Stimulated activated CD8-positive, alpha-beta memory T cell treated with anti-CD3 and anti-CD28 coated beads, Interleukin-12 subunit alpha, Interleukin-12 subunit beta, amount 100 ng/mL, for 1 hour (primary cell): ENCODE measurements around the gene RFX3.

ENCODE experiments used
- DNase-seq: peaks from one replicate; pipeline ENCODE4 v3.0.0-alpha.2; 2020; ENCODE audit warnings: low read depth

RFX3 gene

DNA sequence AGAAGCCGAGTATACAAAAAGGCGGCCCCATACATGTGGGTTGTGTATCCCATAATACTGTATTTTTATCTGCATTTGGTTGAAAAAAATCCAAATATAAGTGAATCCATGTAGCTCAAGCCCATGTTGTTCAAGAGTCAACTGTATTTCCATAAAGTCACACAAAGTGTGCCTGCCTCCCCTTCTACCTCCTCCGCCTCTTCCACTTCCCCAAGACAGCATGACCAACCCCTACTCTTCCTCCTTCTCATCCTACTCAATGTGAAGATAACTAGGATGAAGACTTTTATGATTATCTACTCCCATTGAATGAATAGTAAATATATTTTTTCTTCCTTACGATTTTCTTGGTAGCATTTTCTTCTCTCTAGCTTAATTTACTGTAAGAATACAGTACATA is 92.7 kb downstream of the RFX3 start:
- DNase-seq = no peak

DNA sequence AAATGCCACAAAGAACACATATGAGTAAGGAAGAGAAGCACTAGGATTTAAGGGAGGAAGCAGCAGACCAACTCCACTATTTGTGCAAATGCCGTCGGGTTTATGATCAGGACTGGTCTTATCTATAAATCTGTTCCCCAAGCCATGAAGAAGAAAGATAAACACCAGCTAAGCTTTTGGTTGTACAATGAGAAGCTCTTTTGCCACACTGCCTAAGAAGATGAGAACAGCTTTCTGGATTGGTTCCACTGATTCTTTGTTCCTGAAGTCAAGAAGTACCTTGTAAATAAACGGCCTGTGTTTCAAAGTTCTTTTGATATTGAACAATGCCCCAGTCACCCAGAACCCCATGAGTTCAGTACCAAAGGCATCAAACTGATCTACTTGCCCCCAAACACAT is 93.9 kb downstream of the RFX3 start:
- no peak for DNase-seq

- DNase-seq = no peak
These were observed 105.9 kb downstream of the RFX3 start for GRCh38 chr9:3419893-3420292.

GRCh38 chr9:3415906-3416305 is 109.9 kb downstream of the RFX3 start:
- DNase-seq = no peak

GRCh38 chr9:3413984-3414383 is 111.8 kb downstream of the RFX3 start:
- DNase-seq = no peak

GRCh38 chr9:3410461-3410860 is 115.3 kb downstream of the RFX3 start:
- DNase-seq = no peak

GRCh38 chr9:3409453-3409852 is 116.3 kb downstream of the RFX3 start:
- DNase-seq = no peak

DNA sequence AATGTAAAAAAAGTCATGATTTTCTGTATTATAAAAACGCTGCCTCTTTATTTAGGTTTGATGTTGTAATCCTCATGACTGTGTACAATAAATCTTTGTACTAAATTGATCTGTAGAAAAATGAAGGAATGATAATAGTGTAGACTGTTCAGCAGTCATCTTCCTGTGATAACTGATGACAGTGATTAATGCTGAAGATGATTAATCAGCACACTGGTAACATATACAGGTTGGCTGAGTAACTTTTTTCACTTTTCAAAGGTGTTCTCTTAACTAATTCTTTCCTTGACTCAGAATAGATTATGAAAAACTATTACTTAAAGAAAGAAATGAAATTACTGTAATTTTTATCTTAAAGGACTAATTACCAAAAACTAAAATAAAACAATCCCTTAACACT is 122.5 kb downstream of the RFX3 start:
- DNase-seq = no peak

- DNase-seq = no peak
These were observed 124.4 kb downstream of the RFX3 start for GRCh38 chr9:3401221-3401954.

- no peak for DNase-seq
These were observed 127.6 kb downstream of the RFX3 start for GRCh38 chr9:3398232-3398648.

DNA sequence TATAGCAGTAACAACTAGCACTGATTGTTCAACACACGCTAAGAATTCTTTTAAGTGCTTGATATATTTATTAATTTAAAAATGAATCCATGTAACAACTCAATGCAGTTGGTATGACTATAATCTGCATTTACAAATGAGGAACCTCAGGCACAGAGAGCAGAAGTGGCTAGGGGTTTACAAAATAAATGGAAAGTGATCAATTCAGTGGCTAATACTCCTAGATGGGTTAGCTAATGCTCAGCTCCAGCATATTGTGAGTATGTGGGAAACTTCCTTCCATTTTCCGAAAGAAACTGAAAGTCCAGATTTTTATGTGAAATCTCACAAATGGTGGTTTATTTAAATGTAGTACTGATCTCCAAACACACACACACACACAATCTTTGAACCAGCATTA is 128.0 kb downstream of the RFX3 start:
- DNase-seq = no peak

DNA sequence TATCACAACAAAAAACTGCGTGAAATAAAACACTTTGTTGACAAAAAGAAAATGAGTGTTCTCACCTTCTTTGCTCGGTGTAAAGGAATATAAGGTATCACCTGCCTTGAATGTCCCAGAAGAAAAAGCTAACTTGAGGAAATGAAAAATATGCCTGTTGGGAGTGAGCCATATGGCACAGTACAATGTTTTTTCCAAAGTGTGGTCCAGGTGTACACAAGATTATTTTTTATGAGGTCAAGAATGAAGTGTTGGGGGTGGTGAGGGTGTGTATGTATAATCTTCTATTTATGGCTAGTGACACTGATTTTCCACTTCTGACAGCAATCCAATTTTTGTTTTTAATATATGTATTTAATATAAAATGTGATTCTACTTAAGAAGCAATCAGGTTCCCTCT is 134.4 kb downstream of the RFX3 start:
- DNase-seq = no peak

DNA sequence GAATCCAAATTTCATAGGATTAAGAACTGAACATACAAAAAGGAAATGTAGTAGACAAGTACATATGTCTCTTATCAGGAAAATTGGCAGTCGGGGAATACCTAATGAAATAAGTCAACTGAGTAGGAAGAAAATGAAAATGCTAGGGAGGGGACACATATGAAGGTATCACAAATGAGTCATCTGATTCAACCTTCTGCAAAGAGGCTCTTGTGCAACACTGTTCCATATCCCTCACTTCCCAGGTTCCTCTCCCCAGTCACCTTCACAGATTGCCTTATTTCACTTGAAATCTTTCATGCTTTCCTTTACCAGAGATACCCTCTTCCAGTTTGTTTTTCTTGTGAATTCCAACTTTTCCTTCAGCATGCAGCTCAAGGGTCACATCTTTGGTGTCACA is 139.0 kb downstream of the RFX3 start:
- DNase-seq = no peak

GRCh38 chr9:3385871-3386270 is 139.9 kb downstream of the RFX3 start:
- DNase-seq = no peak

DNA sequence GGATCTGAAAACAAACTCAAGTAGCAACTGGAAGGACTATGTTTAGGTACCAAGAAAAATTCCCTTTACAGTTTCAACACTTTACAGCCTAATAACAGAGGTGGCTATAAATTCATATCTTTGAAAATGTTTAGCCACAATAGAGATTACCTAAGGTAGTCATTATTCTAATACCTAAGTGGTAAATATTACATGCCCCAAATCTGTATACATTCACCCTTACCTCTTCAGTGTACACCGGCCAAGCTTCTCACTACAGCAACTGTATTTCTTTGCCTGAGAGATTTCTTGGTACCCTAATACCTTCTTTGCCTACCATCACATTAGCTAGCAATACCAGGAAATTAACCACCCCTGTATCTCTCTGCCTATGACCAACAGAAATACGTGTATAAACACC is 154.0 kb downstream of the RFX3 start:
- DNase-seq = no peak

- DNase-seq = no peak
These were observed 155.1 kb downstream of the RFX3 start for GRCh38 chr9:3370715-3371114.

GRCh38 chr9:3367185-3367584 is 158.6 kb downstream of the RFX3 start:
- DNase-seq = no peak

- DNase-seq = no peak
These were observed 164.0 kb downstream of the RFX3 start for GRCh38 chr9:3361689-3362392.

DNA sequence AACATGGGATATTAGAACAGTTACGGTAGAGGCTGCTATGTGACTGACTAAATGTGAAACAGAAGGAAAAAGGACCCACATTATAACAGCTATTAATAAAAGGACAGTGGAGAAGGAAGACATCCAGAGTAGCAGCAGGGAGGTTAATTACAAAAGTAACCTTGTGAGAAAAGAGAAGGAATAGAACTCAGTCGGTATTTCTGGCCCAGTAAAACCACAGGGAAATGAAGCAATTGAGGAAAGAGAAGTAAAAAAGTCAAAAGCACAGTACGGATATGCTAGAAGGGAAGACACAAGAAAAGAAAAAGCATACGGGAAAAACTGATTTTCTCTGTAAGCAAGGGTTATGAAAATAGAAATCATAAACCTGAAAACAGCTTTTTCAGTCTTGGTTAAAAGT is 164.7 kb downstream of the RFX3 start:
- DNase-seq = no peak

DNA sequence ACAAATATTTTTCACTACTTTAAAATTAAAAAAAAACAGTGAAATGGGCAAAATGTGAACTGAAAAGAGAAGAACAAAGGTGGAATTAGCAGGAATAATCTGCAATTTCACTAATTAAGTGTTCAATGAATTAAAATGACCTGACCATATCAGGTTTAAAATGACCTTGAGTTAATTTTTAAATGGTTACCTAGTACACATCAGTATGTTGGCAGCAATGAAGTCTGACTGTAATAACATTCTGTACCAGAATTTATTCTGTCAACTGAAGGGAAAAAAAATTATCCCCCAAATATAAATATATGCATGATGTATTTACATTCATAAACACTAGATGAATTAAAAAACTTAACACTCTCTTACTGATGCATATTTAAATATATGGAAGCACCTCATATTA is 165.6 kb downstream of the RFX3 start:
- no peak for DNase-seq

- no peak for DNase-seq
These were observed 166.0 kb downstream of the RFX3 start for GRCh38 chr9:3359778-3360177.

DNA sequence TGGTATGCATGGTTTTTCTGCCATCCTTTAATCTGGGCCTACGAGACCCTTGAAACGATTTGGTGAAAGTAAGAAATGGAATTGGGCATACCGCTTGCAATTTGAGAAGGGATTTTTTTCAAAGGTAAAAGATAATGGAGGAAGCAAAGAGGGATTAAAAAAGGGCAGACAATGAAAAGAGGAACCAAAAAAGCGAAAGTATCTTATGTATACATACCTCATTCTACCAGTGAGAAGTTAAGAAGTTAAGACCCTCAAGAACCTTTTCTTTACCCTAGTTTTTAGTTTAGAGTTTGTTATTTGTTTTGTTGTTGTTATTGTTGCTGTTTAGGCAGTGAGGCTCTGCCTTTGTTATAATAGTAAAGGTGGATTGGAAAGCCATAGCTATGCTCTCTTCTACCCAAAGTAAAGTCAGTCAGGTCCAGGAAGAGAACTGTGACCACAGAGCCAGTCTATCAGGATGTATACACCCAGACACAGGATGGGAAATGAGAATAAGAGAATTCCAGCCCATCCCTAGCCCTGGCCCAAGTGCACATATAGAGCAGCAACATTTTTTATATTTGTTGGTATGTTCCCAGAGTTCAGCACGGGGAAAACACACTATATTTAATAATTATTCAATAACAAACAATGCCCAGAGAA is 166.6 kb downstream of the RFX3 start:
- no peak for DNase-seq

- no peak for DNase-seq
These were observed 177.6 kb downstream of the RFX3 start for GRCh38 chr9:3348169-3348568.
